ENCODE measurements around the gene LRRC75B. TPM values are rescaled to one million over a fixed set of nuclear protein-coding genes. Genes with fewer than 3 reads are reported as not detected.

The LRRC75B gene
- total RNA-seq, 1 experiment from 2014 or later = 3.6 TPM

DNA sequence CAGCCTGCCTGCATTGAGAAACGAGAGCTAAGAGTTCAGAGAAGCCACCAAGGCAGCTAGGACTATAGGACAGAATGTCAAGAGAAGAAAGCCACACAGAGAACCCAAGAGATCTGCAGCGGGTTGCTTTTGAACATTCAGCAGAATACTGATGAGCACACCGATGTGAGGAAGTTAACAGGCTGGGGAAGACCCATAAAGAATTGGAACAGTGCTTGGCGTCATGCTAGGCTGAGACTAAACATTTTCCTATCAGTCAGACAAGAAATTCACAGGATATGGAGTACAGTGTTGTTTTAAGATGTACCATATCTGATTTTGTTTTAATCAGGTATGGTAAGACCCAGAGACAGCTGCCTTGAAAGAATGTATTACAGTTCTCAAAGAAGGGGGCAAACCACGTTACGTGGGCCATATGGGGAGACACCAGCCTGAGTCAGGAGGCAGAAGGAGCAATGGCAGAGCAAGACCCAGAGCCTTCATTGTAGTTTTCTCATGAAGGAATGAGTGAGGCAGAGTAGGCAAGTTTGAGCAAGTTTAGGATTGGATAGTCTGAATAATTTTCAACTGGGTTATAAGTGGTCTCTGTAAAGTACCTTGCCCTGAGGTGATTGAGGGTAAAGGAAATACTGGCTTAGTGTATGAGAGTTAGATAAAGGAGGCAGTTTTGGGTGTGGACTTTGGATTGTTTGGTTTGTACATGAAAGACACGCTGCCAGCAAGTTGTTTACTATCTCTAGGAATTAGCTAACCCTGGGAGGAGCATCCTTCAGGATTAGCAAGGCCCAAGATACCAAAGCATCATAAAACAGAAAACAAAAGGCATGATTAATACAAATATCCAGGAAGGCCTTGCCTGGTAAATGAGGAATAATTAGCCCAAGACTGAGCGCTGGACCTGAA is 14.3 kb downstream of the LRRC75B start:
- Histone ChIP-seq H3K27ac (ENCODE audit: low read length) (no peak overlapping the region), H3K4me1 (ENCODE audit: low read length) (no peaks in the 10 kb centered on the region), H3K4me2 (ENCODE audit: low read depth, low read length, poor library complexity, severe bottlenecking) (no peak overlapping the region), H3K9me3 (ENCODE audit: low read length) (no peaks in the 10 kb centered on the region), H3K36me3 (ENCODE audit: insufficient read depth, low read length) (peaks cover 6% of the 10 kb centered on the region; the same call in 1 of the 2 replicates), H3K4me3 (ENCODE audit: low read length) (no peak overlapping the region), H4K20me1 (ENCODE audit: insufficient read depth, low read depth, low read length) (no peaks in the 10 kb centered on the region), H3K9me2 (replicated peaks; ENCODE audit: insufficient read depth, low read length) (no peaks in the 10 kb centered on the region), H3K79me2 (ENCODE audit: low read length) (no peaks in the 10 kb centered on the region), H3K9ac (ENCODE audit: low read length) (no peak overlapping the region), H2AFZ (ENCODE audit: low read length) (no peak overlapping the region), H3K27me3 (ENCODE audit: low read length) (no peaks in the 10 kb centered on the region)
- DNase-seq = no peak

- no peaks in the 10 kb centered on the region for H3K27me3 ChIP-seq (ENCODE audit: low read length)
- no peak for DNase-seq
- no peak overlapping the region for H2AFZ ChIP-seq (ENCODE audit: low read length)
Observed at GRCh38 chr22:24576778-24577177, 16.1 kb downstream of the LRRC75B start.

GRCh38 chr22:24571266-24571665 is 21.6 kb downstream of the LRRC75B start:
- Histone ChIP-seq H3K4me1 (ENCODE audit: low read length) (no peaks in the 10 kb centered on the region), H4K20me1 (ENCODE audit: insufficient read depth, low read depth, low read length) (peaks cover 24% of the 10 kb centered on the region), H3K4me2 (ENCODE audit: low read depth, low read length, poor library complexity, severe bottlenecking) (no peak overlapping the region), H3K27me3 (ENCODE audit: low read length) (no peaks in the 10 kb centered on the region), H2AFZ (ENCODE audit: low read length) (no peak overlapping the region), H3K9ac (ENCODE audit: low read length) (no peak overlapping the region), H3K4me3 (ENCODE audit: low read length) (no peak overlapping the region), H3K27ac (ENCODE audit: low read length) (no peak overlapping the region), H3K36me3 (ENCODE audit: insufficient read depth, low read length) (peaks cover 38% of the 10 kb centered on the region), H3K79me2 (ENCODE audit: low read length) (peaks cover 15% of the 10 kb centered on the region), H3K9me3 (ENCODE audit: low read length) (no peaks in the 10 kb centered on the region), H3K9me2 (replicated peaks; ENCODE audit: insufficient read depth, low read length) (no peaks in the 10 kb centered on the region)
- DNase-seq = no peak

More at GRCh38 chr22:24576778-24577177, 16.1 kb downstream of the LRRC75B start:
- Histone ChIP-seq H4K20me1 (ENCODE audit: insufficient read depth, low read depth, low read length) (peaks cover 5% of the 10 kb centered on the region; the same call in 1 of the 2 replicates), H3K9me2 (replicated peaks; ENCODE audit: insufficient read depth, low read length) (no peaks in the 10 kb centered on the region), H3K27ac (ENCODE audit: low read length) (no peak overlapping the region), H3K9me3 (ENCODE audit: low read length) (no peaks in the 10 kb centered on the region), H3K79me2 (ENCODE audit: low read length) (no peaks in the 10 kb centered on the region), H3K4me1 (ENCODE audit: low read length) (no peaks in the 10 kb centered on the region), H3K4me2 (ENCODE audit: low read depth, low read length, poor library complexity, severe bottlenecking) (no peak overlapping the region), H3K4me3 (ENCODE audit: low read length) (no peak overlapping the region), H3K9ac (ENCODE audit: low read length) (no peak overlapping the region), H3K36me3 (ENCODE audit: insufficient read depth, low read length) (peaks cover 22% of the 10 kb centered on the region)

DNA sequence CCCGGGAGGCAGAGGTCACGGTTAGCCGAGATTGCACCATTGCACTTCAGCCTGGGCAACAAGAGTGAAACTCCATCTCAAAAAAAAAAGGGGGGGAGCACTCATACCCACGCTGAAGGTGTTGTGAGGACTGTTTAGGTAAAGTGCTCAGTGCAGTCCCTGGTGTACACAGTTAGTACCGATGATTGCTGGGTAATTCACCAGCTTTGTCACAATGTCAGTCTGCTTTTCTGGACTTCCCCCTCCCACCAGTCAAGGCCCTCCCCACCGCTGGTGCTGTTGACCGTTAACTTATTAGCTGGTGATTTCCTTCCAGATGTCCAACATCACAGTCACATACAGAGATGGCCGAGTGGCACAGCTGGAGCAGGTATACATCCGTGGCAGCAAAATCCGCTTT is 25.2 kb downstream of the LRRC75B start:
- no peak overlapping the region for H3K9ac ChIP-seq (ENCODE audit: low read length)
- no peak overlapping the region for H3K4me2 ChIP-seq (ENCODE audit: low read depth, low read length, poor library complexity, severe bottlenecking)
- no peak overlapping the region for H3K27ac ChIP-seq (ENCODE audit: low read length)
- H3K36me3 ChIP-seq (ENCODE audit: insufficient read depth, low read length) = peaks cover 30% of the 10 kb centered on the region
- H3K4me1 ChIP-seq (ENCODE audit: low read length) = no peaks in the 10 kb centered on the region
- H3K9me3 ChIP-seq (ENCODE audit: low read length) = no peaks in the 10 kb centered on the region
- H3K4me3 ChIP-seq (ENCODE audit: low read length) = no peak overlapping the region
- no peak overlapping the region for H2AFZ ChIP-seq (ENCODE audit: low read length)
- no peaks in the 10 kb centered on the region for H3K9me2 ChIP-seq (replicated peaks; ENCODE audit: insufficient read depth, low read length)
- no peak for DNase-seq
- H4K20me1 ChIP-seq (ENCODE audit: insufficient read depth, low read depth, low read length) = peaks cover 54% of the 10 kb centered on the region
- no peaks in the 10 kb centered on the region for H3K27me3 ChIP-seq (ENCODE audit: low read length)
- H3K79me2 ChIP-seq (ENCODE audit: low read length) = peaks cover 50% of the 10 kb centered on the region

GRCh38 chr22:24566899-24567511 is 25.9 kb downstream of the LRRC75B start:
- Histone ChIP-seq H3K36me3 (ENCODE audit: insufficient read depth, low read length) (peaks cover 28% of the 10 kb centered on the region; the same call in 1 of the 2 replicates), H3K9ac (ENCODE audit: low read length) (no peak overlapping the region), H3K4me1 (ENCODE audit: low read length) (no peaks in the 10 kb centered on the region), H3K4me3 (ENCODE audit: low read length) (no peak overlapping the region), H4K20me1 (ENCODE audit: insufficient read depth, low read depth, low read length) (peaks cover 55% of the 10 kb centered on the region), H2AFZ (ENCODE audit: low read length) (no peak overlapping the region), H3K9me3 (ENCODE audit: low read length) (no peaks in the 10 kb centered on the region), H3K9me2 (replicated peaks; ENCODE audit: insufficient read depth, low read length) (no peaks in the 10 kb centered on the region), H3K27ac (ENCODE audit: low read length) (no peak overlapping the region), H3K4me2 (ENCODE audit: low read depth, low read length, poor library complexity, severe bottlenecking) (no peak overlapping the region), H3K79me2 (ENCODE audit: low read length) (peaks cover 55% of the 10 kb centered on the region), H3K27me3 (ENCODE audit: low read length) (no peaks in the 10 kb centered on the region)
- no peak for DNase-seq

DNA sequence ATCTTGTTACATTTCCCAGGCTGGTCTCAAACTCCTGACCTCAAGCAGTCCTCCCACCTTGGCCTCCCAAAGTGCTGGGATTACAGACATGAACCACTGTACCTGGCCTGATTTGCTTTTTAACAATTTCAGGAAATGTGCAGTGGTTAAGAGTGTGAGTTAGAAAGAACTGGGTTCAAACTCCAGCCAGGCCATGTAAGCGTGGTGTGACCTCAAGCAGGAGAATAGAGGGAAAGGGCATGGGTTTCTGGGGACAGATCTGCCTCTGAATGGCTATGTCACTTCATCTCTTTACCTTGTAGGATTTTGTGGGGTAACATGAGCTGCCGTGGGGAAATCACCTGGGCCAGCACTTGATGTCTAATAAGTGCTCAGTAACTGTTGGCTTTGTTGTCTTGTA is 27.8 kb downstream of the LRRC75B start:
- Histone ChIP-seq H3K4me1 (ENCODE audit: low read length) (no peaks in the 10 kb centered on the region), H3K27me3 (ENCODE audit: low read length) (no peaks in the 10 kb centered on the region), H3K9ac (ENCODE audit: low read length) (no peak overlapping the region), H3K4me2 (ENCODE audit: low read depth, low read length, poor library complexity, severe bottlenecking) (no peak overlapping the region), H2AFZ (ENCODE audit: low read length) (no peak overlapping the region), H3K9me2 (replicated peaks; ENCODE audit: insufficient read depth, low read length) (no peaks in the 10 kb centered on the region), H3K79me2 (ENCODE audit: low read length) (peaks cover 65% of the 10 kb centered on the region), H3K36me3 (ENCODE audit: insufficient read depth, low read length) (peaks cover 32% of the 10 kb centered on the region; the same call in 1 of the 2 replicates), H3K4me3 (ENCODE audit: low read length) (no peak overlapping the region), H3K9me3 (ENCODE audit: low read length) (no peaks in the 10 kb centered on the region), H4K20me1 (ENCODE audit: insufficient read depth, low read depth, low read length) (peaks cover 60% of the 10 kb centered on the region), H3K27ac (ENCODE audit: low read length) (no peak overlapping the region)
- DNase-seq = no peak

DNA sequence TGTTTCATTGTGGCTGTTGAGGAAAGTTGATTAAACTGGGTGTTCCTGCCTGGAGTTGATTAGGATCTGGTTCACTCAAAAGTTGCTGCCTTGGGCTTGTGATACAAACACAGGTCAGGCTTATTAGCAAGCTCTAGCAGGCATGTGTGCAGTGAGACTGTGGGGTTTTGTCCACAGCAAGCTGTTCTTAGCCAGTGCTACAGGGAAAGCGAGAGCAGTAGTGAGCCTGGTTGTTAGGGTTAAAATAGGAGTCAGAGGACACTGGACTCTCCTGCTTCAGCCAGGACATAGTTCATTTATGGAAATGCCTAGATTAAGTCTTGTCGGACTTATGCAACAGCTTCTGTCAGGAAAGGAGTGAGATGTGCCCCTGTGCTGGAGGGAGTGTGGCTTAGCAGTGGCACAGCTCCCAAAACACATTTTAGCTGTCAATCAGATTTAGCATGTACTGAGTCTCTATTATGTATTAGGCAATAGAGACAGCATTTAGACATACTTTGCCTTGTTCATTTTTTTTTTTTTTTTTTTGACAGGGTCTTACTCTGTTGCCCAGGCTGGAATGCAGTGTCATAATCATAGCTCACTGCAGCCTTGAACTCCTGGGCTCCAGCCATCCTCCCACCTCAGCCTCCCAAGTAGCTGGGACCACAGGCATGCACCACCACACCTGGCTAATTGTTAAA is 28.4 kb downstream of the LRRC75B start:
- H3K4me2 ChIP-seq (ENCODE audit: low read depth, low read length, poor library complexity, severe bottlenecking) = no peak overlapping the region
- H4K20me1 ChIP-seq (ENCODE audit: insufficient read depth, low read depth, low read length) = peaks cover 58% of the 10 kb centered on the region
- H3K36me3 ChIP-seq (ENCODE audit: insufficient read depth, low read length) = peaks cover 30% of the 10 kb centered on the region; the same call in 1 of the 2 replicates
- no peaks in the 10 kb centered on the region for H3K9me2 ChIP-seq (replicated peaks; ENCODE audit: insufficient read depth, low read length)
- H3K27me3 ChIP-seq (ENCODE audit: low read length) = no peaks in the 10 kb centered on the region
- no peak overlapping the region for H3K4me3 ChIP-seq (ENCODE audit: low read length)
- no peaks in the 10 kb centered on the region for H3K9me3 ChIP-seq (ENCODE audit: low read length)
- H3K79me2 ChIP-seq (ENCODE audit: low read length) = peaks cover 69% of the 10 kb centered on the region
- H2AFZ ChIP-seq (ENCODE audit: low read length) = no peak overlapping the region
- no peak overlapping the region for H3K27ac ChIP-seq (ENCODE audit: low read length)
- no peak for DNase-seq
- no peaks in the 10 kb centered on the region; the same call in 1 of the 2 replicates for H3K4me1 ChIP-seq (ENCODE audit: low read length)
- no peak overlapping the region for H3K9ac ChIP-seq (ENCODE audit: low read length)

- Histone ChIP-seq H3K9me2 (replicated peaks; ENCODE audit: insufficient read depth, low read length) (no peaks in the 10 kb centered on the region), H2AFZ (ENCODE audit: low read length) (no peak overlapping the region), H3K79me2 (ENCODE audit: low read length) (peaks cover 76% of the 10 kb centered on the region), H4K20me1 (ENCODE audit: insufficient read depth, low read depth, low read length) (peaks cover 60% of the 10 kb centered on the region), H3K36me3 (ENCODE audit: insufficient read depth, low read length) (peaks cover 30% of the 10 kb centered on the region; the same call in 1 of the 2 replicates), H3K27me3 (ENCODE audit: low read length) (no peaks in the 10 kb centered on the region), H3K4me2 (ENCODE audit: low read depth, low read length, poor library complexity, severe bottlenecking) (no peak overlapping the region), H3K4me1 (ENCODE audit: low read length) (peaks cover 10% of the 10 kb centered on the region), H3K9ac (ENCODE audit: low read length) (no peak overlapping the region), H3K4me3 (ENCODE audit: low read length) (no peak overlapping the region), H3K9me3 (ENCODE audit: low read length) (no peaks in the 10 kb centered on the region), H3K27ac (ENCODE audit: low read length) (no peak overlapping the region)
- no peak for DNase-seq
Observed at GRCh38 chr22:24563246-24563645, 29.6 kb downstream of the LRRC75B start.

All from Karpas-422 (cell line).